ENCODE results near the gene FGFRL1.

FGFRL1 gene

DNA sequence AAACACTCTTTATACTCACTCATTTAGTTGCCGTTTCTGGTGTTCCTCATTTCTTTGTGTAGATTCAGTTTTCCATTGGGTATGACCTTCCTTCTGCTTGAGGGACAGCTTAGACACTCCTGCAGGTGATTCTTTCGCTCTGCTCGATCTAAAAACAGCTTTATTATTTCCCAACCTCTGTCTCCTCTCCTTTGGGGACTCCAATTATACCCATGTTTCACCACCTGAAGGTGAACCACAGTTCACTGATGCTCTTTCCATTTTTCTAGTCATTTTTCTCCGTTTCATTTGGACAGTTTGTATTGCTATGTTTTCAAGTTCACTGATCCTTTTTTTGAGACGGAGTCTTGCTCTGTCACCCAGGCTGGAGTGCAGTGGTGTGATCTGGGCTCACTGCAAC is 4.6 kb upstream of the FGFRL1 start:
- DNase-seq (ENCODE audit: low spot score) = no peak

DNA sequence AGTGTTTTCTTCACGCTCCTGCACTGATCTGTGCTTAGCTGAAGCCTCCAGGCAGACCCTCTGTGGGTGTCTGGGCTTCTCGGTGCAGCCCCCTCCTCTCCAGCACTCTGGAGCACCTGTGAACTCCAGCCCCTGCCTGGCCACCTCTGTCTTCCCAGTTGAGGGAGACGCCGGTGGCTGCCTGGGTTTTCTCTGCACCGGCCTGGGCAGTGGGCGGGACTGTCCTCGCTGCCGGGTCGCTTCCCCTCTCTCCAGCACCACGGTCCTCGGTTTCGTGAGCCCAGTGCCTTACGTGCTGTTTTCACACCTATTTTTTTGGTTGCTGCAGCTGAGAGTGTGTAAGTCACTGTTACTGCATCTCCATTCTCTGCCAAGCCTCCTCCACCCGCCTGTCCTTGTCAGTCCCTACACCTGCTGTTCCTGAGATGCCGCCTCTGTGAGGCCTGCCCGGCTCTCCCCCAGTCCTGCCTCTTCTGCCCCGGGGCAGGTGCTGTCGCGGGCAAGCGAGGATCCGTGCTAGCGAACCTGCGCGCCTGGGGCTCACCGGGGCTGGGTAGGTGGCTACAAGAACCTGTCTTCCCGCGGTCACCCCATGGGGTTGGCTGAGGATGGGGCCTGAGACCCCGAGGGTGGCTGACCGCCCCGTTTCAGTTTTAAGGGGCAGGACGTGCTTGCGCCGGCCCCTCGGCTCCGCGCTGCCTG is 2.4 kb upstream of the FGFRL1 start:
- DNase-seq (ENCODE audit: low spot score) = peak; percentile 26

DNA sequence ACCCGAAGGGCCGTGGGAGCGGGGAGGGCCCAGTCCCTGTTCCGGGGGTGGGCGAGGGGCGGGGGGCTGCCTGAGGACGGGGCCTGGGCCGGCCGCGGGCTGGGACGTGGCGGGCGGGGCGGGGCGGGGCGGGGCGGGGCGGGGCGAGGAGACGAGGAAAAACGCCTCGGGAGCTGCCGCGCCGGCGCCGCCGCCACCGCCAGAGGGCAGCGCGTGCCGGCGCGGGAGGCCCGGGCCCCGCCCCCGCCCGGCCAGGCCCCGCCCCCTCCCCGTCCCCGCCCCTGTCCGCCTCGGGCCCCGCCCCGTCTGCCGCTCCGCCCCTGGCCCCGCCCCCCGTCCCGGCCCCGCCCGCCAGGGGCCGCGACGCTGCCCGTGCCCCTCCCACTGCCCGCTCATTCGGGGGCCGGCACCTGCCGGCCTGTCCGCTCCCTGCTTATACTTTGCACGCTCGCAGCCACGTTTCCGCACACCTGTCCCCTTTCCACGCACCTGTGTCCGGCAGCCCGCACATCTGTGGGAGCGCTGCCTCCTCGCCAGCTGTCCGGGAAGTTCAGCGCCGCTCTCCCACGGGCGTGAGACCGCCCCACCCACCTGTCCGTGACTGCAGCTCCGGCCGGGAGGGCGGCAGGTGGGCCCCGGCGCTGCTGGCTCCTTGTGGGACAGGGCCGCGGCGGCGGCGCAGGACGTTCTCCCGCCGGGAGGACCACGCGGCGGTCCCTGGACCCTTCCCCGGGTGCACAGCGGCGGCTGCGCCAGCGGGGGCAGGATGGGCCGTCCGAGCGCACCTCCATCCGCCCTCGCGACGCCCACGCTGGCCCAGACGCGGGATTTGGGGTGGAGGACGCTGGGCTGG is 1.7 kb upstream of the FGFRL1 start:
- peak; percentile 64 for DNase-seq (ENCODE audit: low spot score)

DNA sequence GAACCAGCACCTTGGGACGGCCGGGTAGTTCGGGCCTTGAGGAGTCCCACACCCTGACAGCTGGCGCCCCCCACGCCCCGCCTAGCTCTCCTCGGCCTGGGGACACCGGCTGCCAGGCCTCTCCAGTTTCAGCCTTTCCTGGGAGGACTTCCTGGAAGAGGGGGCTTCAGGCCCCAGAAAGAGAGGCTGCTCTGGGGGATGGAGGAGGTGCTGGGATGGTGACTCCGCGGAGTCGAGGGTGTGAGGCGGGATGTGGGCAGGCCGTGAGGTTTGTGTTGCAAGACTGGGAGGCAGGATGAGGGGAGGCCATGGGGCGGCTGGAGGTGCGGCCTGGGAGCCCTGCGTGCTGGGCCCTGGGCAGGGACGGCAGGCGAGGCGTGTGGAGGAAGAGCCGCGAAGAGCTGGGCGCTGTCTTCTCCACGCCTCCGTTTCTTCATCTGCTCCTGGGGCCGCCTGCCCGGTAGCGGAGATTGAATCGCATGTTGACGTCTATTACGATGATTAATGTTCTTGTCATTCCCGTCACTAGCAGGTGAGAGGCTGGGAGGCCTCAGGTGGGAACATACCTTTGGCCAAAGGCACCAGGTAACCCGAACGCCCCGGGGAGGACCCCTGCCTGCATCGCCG is 918 bp upstream of the FGFRL1 start:
- DNase-seq (ENCODE audit: low spot score) = peak; percentile 24

DNA sequence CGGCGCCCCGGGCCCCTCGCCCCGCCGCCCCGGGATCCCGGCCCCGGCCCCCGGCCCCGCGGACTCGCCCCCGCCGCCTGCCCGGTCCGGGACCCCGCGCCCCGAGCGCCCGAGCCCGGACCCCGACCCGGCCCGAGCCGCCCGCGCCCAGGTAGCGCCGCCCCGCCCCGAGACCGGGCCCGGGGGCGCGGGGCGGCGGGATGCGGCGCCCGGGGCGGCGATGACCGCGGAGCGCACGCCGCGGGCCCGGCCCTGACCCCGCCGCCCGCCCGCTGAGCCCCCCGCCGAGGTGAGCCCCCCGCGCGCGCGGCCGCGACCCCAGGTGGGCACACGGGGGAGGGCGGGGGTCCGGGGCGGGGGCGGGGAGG is 224 bp downstream of the FGFRL1 start:
- DNase-seq (ENCODE audit: low spot score) = no peak

DNA sequence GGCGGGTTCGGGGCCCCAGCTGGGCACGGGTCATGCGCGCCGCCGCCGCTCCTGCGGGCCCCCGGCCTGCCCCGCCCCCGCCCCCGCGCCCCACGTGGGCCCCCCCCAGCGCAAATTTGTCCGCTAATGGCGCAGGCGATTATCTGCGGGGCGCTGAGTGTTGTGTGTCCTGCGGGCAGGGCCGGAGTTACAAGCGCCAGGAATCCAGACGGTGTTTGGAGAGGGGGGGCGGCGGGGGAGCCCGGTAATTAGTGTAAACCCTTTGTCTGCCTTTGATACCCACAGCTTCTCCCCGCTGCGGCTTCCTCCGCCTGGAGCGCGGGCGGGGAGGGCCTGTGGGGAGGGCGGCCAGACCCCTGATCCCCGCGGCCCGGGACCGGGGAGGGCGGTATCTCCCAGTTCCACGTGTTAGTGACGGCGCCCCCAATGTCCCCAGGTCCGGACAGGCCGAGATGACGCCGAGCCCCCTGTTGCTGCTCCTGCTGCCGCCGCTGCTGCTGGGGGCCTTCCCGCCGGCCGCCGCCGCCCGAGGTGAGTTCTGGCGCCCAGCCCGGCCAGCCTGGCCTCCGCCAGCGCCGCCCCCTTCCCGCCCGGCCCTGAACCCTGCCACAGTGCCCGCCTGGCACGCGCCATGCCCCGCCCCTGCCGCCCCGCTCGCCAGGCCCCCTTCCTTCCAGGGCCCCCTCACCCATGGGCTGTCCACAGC is 761 bp downstream of the FGFRL1 start:
- DNase-seq (ENCODE audit: low spot score) = no peak

DNA sequence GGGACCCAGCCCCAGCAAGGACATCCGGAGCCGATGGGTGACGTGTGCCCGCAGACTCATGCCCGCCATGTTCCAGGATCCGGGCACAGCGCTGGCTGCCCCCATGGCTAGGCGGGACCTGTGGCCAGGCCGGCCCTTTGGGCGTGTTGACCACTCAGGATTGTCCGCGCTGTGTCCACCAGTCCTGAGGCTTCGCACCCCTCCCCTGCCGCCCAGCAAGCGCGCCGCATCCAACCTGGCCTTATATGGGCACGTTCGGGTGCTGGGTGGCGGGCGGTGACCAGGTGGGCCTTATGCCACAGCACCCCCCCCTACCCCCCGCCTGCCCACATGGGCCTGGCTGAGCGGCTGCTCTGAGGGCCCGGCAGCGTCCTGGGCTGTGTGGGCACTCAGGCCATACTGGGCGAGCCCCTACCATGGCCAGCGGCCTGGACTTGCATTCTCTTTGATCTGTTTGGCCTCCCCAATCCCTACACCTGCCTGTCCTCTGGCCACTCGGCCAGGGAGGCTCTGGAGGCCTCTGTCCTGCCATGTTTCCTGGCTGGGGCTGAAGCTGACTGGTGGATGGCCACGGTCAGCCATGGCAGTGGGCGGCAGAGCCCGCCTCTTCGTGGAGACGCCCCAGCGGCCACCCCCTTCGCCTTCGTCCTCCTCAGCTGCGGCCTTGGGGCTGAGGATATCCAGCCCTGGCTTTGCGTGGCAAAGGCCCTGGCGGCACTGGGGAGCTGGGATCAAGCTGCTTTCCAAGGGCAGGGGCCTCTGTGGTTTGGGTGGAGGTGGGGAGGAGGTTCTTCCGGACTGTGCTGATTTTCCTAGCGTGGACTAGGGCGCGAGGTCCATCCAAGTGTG is 2.0 kb downstream of the FGFRL1 start:
- no peak for DNase-seq (ENCODE audit: low spot score)

DNA sequence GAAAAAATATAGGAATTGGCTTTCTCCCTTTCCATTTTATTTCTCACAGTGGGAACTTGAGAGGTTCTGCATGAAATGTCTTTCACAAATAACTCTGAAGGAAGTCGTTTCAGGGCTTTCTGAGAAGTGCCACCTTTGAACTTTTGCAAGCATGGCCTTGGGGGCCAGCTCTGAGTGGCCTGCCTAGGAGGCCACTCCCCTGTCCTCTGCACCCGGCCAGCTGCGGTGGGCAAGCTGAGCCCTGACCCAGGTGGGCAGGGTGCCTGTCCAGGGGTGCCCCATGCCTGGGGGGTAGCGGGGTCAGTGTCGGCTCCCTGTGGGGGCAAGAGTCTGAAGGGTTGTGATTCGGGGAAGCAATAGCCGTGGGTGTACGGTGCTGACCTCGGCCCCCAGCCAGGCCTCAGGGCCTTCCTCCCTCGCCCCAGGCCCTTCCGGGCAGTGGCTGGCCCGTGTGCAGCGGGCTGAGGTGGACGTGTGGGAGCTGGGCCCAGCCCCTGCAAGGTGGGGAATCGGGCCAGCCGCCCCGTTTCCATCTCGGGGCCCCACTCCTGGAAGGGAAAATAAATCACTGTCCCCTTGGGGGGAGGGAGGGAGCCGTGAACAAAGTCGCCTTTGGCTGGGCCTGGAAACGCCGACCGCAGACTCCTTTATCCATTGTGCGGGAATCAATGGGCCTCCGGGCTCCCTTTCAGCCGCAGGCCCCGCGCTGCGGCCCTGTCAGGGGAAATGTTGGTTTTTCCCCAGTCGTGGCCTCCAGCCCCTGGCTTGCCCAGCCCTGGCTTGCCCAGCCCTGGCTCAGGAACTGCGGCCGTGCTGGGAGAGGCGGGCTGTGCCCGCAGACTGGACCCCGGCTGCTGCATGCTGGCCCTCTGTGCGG is 3.1 kb downstream of the FGFRL1 start:
- peak; percentile 92 for DNase-seq (ENCODE audit: low spot score)

DNA sequence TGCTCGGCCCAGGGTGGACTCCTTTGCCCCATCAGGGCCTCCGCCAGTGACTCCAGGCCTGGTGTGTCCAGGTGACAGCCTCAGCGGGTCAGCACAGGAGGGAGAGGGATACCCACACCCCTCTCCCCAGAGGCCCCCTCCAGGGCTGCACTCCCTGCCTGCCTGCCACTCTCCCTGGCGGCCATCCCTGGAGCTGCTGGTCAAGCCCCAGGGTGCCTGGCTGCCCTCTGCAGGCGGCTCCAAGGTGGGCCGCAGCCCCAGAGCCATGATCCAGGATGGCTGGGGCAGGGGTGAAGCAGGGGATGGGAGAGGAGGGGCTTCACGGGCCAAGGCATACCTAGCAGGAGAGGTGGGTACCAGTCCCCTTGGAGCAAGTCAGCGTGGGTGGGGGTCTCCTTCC is 3.8 kb downstream of the FGFRL1 start:
- DNase-seq (ENCODE audit: low spot score) = no peak

DNA sequence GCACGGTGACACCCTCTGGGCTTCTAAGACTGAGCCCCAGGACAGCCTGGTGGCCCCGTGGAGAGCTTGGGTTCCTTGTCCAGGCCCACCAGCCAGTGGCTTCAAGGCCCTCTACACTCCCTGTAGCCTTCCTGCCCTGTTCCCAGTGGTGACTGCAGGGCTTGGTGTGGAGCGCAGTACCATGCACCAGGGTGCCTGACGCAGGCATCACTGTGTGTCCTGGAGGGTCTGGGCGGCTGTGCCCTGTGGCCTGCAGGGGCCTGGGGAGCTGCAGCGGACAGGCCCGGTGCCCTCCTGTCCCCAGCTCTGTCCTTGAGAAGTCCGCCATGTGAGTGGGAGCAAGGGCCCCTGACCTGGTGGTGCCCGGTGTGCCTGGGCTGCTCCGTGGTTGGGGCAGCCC is 4.3 kb downstream of the FGFRL1 start:
- no peak for DNase-seq (ENCODE audit: low spot score)

DNA sequence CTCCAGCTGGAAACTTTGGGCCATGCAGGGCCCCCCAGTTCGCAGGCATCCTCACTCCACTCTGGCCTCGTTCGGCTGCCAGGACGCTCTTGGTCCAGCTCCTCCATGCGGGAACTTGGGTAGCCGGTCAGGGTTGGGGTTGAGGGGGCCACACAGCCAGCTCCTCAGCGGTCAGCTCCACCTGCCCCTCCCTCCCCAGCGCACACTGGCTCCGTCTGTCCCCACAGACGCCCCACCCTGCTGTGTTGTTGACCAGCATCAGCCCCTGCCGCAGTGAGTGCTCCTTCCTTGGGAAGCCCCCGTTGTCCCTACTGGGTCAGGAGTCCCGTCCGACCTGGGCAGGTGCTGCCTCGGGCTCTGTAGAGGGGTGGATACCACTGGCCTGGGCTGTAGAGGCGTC is 5.8 kb downstream of the FGFRL1 start:
- DNase-seq (ENCODE audit: low spot score) = no peak

DNA sequence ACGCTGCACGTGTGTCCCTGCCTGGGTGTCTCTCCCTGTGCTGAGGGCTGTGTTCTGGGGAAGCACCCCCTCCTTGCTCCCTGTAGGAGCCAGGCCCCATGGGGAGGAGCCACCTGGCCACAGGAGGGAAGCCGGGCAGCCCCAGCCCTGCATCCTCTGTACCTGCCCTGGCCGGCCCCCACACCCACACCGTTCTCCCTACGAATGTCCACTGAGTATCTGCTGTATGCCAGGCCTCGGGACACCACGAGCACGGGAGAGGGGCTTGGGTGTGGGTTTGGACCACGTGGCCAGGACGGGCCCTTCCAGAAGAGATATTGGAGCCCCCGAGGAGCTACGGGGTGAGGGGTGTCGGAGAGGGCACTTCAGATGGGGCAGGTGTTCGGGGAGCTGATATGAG is 6.3 kb downstream of the FGFRL1 start:
- DNase-seq (ENCODE audit: low spot score) = no peak

DNA sequence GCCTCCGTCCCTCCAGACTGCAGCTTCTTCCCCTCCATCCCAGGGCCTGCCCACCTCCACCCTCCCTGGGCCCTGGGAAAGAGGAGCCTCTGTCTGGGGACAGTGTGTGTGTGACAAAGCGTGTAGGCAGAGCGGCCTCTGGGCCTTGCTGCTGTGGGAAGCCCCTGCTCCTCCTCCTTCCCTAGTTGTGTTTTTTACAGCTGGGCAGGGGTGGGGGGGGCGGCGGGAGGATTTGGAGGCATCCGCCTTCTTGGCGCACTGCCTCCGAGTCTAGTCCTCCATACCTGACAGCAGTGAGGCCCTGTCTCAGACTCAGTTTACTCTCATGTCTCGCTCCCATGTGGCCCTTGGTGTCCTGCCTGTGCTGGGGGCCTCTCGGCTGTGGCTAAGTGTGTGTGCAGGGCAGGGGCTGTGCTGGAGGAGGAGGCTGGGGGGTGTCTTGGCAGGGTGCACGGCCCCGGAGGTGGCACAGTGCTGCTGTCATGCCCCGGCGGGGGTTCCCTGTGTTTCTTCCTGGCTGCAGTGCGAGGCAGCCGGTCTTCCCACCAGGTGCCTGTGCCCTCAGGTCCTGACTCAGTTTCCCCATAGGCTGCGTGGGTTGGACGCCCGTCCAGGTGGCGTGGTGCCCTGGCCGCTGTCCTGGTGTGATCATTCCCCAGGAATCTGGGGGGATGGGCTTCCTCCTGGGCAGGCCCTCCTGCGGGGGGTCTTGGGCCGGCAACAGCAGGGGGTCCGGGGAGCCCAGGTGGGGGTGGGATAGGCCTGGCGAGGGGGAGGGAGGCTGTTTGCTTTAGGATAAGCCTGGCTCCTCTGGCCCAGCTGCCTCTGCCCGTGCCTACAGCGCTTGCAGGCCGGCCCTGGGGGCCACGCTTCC is 7.0 kb downstream of the FGFRL1 start:
- no peak for DNase-seq (ENCODE audit: low spot score)

DNA sequence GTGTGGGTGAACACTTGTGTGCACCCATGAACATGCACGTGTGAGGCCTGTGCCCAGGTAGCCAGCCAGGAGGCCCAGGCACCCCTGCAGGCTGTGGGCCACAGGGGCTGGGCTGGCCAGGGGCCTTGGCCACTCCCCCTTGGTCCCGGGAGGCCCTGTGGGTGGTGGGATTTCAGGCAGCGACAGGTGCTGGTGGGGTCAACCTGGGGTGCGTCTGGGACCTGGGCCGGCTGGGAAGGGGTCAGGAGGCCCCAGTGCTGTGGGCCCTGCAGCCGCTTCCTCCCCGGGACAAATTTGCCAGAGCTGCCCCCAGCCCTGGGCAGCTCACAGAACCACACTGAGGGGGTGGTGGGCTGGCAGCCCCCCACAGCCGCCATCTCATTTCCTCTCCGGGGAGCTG is 7.9 kb downstream of the FGFRL1 start:
- DNase-seq (ENCODE audit: low spot score) = no peak

DNA sequence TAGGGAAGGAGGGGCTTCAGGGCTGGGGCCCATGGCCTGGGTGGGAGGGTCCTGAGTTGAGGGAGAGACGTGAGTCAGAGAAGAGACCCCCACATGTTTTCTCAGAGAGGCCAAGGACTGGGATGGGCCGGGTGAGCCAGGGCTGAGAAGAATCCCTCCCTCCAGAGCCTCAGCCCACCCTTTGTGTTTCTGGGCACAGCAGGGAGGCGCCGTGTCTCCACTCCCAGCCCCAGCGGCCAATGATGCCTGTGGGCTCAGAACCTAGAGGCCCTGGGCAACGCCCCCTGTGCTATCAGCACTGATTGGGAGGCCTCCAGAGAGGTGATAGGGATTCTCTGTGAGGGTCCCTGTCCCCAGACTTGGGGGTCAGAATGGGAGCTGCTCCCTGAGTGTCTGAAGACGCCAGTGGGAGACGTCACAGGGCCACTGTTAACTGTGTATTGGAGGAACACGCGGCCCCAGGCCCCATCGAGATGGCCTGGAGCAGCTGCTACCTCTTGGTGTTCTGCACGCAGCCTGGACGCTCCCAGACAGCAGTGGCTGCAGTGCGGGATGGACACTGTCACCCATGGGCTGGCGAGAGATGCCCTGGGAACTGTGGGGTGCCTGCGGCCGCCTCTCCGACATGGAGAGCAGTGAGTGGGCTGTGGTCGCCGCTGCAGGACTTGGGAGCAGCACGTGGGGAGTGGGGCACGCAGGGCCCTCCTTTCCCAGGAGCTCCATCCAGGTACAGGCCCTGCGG is 8.5 kb downstream of the FGFRL1 start:
- no peak for DNase-seq (ENCODE audit: low spot score)

DNA sequence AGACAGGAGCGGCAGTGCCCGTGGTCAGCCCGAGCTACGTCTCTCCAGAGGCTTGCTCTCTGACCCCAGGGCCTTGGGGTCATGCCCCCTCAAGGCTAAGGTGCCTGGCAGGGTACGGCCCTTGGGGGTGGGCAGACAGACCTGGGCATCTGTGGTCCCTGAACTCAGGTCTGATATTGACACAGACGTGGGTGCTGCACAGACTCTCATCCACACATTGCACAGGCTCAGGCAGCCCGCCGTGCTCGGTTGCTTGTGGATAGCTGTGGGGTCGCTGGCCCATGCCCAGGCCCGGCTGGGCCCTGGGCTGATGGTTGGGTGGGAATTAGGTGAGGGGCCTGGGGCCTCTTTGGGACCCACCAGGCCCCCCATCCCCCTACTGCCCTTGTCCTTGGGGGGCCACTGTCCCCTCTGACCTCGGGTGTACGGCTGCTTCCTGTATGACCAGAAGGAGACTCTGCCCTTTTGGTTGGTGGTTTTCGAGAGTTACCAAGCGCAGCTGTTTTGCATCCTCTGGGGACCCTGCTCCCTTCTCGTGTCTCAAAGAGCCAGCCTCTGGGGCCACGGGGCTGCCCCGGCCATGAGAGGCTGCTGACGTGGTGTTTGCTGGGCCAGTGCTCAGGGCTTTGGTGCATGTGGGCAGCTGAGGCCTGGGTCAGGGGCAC is 10.1 kb downstream of the FGFRL1 start:
- DNase-seq (ENCODE audit: low spot score) = no peak

DNA sequence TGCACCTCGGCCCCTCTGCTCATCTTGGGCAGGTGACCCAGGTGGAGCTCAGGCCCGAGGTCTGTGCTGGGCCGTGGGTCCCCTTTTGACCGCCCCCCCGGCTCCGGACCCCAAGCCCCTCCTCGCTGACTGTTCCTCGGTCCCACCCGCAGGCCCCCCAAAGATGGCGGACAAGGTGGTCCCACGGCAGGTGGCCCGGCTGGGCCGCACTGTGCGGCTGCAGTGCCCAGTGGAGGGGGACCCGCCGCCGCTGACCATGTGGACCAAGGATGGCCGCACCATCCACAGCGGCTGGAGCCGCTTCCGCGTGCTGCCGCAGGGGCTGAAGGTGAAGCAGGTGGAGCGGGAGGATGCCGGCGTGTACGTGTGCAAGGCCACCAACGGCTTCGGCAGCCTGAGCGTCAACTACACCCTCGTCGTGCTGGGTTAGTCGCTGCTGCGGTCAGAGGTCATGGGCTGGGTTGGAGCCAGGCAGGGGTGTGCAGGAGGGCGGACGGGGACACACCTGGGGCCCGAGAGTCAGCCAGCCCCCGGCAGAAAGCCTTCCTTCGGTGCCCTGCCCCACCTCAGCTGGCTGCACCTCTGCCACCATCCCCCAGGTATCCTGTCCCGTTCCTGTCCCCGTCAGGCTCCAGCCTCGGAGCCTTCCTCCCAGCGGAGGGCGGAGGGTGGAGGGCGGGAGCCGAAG is 10.8 kb downstream of the FGFRL1 start:
- DNase-seq (ENCODE audit: low spot score) = no peak

DNA sequence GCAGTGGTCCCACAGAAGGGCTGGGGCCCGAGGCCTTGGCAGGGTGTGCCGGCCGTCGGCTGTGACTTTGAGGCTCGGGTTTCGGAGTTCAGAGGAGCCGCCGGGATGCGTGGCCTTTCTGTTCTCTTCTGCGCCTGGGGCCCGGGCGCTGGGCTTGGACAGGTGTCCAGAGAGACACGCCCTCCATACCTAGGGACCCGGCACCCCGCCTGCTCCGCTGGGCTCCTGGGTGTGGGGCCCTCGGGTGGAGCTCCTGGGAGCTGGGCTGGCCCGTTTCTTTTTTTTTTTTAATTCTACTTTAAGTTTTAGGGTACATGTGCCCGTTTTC is 11.3 kb downstream of the FGFRL1 start:
- DNase-seq (ENCODE audit: low spot score) = no peak
